Activated CD8-positive, alpha-beta memory T cell treated with anti-CD3 and anti-CD28 coated beads, Interleukin-2, amount 50 U/mL, for 48 hours (primary cell): ENCODE data around the gene KCTD15.

Source experiments
- DNase-seq: peaks from one replicate; pipeline ENCODE4 v3.0.0-alpha.2; 2020

KCTD15 gene

DNA sequence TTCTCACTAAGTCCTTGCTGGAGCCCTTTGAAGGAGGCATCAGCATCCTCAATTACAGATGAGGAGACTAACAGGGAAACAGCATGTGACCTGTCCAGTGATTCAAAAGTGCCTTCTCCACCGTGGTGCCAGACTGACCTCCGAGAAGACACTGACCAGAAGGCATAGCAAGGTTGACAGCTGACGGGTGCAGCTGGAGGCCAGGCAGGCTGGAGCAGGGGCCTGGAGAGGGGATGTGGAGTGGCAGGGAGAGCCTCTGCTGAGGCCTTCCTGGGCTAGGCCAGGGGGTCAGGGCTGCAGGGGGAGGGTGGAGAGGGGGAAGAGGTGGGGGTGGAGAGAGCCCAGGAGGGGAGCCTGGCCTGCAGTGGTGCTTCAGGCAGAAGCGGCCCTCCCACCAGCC is 66.3 kb downstream of the KCTD15 start:
- no peak for DNase-seq

DNA sequence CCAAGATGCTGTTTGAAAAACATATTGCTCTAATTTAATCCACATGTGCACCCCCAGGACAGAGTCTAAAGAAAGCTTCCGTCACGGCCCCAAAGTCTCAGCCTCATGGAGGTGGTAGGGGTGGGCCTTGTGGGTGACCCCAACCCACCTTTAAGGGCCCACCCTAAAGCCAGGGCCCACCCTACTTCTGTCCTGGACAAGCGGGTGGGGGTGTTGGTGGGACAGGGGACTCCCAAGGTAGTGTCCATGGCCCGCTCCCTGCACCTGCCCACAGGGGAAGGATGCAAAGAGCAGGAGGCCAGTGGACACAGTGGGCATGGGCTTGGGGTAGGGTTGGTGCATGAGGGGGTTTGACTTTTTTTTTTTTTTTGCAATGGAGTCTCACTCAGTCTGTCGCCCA is 66.8 kb downstream of the KCTD15 start:
- no peak for DNase-seq

DNA sequence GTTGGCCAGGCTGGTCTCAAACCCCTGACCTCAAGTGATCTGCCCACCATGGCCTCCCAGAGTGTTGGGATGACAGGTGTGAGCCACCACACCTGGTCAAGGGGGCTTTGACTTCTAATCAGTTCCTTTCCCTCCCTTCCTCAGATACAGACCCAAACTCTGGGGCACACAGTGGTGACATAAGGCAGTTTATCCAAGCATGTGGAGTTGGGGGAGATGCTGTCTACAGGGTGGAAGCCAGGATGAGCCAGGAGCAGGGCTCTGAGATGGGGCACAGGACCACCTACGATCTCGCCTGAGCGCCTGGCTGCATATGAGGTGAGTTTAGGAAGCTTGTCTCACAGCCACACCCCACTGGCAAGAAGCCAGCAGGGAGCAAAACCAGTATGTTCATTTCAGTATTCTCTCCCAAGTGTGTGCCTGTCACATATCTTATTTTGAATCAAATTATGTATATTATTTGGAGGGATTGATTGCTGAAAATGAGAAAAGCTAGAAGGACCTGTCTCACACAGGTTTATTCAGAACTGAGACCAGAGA is 67.7 kb downstream of the KCTD15 start:
- DNase-seq: no peak

DNA sequence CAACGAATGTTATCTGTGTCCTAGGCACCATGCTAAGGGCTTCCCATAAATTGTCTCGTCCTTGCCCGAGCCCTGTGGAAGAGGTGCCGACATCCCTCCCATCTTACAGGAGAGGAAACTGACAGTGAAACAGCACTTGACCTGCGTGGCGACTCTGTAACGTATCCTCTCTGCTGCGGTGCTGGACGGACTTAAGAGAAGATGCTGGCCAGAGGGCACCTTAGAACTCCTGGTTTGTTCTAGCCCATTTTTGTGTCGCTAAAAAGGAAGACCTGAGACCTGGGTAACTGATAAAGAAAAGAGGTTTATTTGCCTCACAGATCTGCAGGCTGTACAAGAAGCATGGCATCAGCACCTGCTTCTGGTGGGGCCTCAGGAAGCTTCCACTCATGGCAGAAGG is 68.6 kb downstream of the KCTD15 start:
- DNase-seq: no peak
